ENCODE data around the gene VSIG2.

Gene VSIG2

GRCh38 chr11:124748100-124748418, 4.0 kb downstream of the VSIG2 start:
- DNase-seq, result no peak

GRCh38 chr11:124747406-124748099, 4.5 kb downstream of the VSIG2 start:
- DNase-seq, result no peak

GRCh38 chr11:124746621-124747243, 5.3 kb downstream of the VSIG2 start:
- peak; percentile 66 for DNase-seq

- no peak for DNase-seq
Measured at GRCh38 chr11:124745835-124746620, 6.0 kb downstream of the VSIG2 start.

GRCh38 chr11:124745270-124745834, 6.7 kb downstream of the VSIG2 start:
- DNase-seq, result no peak

- no peak for DNase-seq
Measured at GRCh38 chr11:124743050-124743449, 9.0 kb downstream of the VSIG2 start.

GRCh38 chr11:124742555-124742954, 9.5 kb downstream of the VSIG2 start:
- no peak for DNase-seq

GRCh38 chr11:124740277-124740882, 11.7 kb downstream of the VSIG2 start:
- no peak for DNase-seq

GRCh38 chr11:124739479-124740276, 12.4 kb downstream of the VSIG2 start, which contains the start of gene NRGN:
Gene NRGN (plus strand): TSS chr11:124739942. CDS start chr11:124740085, 143 bp downstream.
- DNase-seq, result peak; percentile 59

- DNase-seq, result no peak
Measured at GRCh38 chr11:124738713-124739478, 13.2 kb downstream of the VSIG2 start.

GRCh38 chr11:124737638-124738305, 14.3 kb downstream of the VSIG2 start:
- DNase-seq, result no peak

GRCh38 chr11:124736736-124737135, 15.3 kb downstream of the VSIG2 start:
- no peak for DNase-seq

- DNase-seq, result no peak
Measured at GRCh38 chr11:124732230-124732629, 19.8 kb downstream of the VSIG2 start.

GRCh38 chr11:124729571-124729970, 22.5 kb downstream of the VSIG2 start:
- no peak for DNase-seq

GRCh38 chr11:124728134-124728533, 23.9 kb downstream of the VSIG2 start:
- no peak for DNase-seq

GRCh38 chr11:124727474-124727873, 24.6 kb downstream of the VSIG2 start:
- DNase-seq, result no peak

- DNase-seq, result no peak
Measured at GRCh38 chr11:124725719-124726105, 26.3 kb downstream of the VSIG2 start.

- no peak for DNase-seq
Measured at GRCh38 chr11:124724979-124725718, 26.9 kb downstream of the VSIG2 start.

GRCh38 chr11:124722176-124722575, 29.9 kb downstream of the VSIG2 start:
- DNase-seq, result no peak

- no peak for DNase-seq
Measured at GRCh38 chr11:124719534-124719933, 32.5 kb downstream of the VSIG2 start.

Data from SHP77 treated with DMSO at 0.1 percent for 48 hours (cell line).